ENCODE data around the gene NRBP1.
"Not testable (repeated sequence)": the region's sequence is repeated elsewhere in the genome, so short reads cannot be mapped to it uniquely, and the experiment has no call there.

The NRBP1 gene

GRCh38 chr2:27422958-27423357 is 5.5 kb upstream of the NRBP1 start:
- no peak for DNase-seq

GRCh38 chr2:27425039-27425438 is 3.4 kb upstream of the NRBP1 start:
- DNase-seq: not testable (repeated sequence)

GRCh38 chr2:27427863-27428212 is 593 bp upstream of the NRBP1 start:
- DNase-seq: no peak

- DNase-seq: peak in 3 of 4 experiments; percentile 46 to 60 (median 48)
These were observed 629 bp downstream of the NRBP1 start for GRCh38 chr2:27428978-27429541.

- no peak for DNase-seq
These were observed 3.0 kb downstream of the NRBP1 start for GRCh38 chr2:27431395-27431794.

DNA sequence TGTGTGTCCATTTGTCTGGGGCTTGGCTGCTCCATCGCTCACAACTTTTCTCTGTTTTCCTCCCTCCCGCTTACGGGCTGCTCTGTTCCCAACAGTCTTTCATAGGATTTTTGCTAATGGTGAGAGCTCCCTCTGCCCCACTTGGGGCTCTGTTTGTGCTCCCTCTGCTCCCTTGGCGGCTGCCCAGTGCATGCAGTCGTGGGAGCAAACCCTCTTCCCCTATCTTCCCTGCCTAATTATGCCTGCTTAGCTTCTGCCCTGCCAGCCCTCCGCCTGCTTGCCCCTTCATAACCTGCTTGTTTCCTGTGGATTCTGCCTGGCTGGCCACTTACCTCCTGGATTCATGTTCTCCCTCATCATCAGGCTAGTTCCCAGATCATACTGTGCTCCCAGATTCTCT is 7.2 kb downstream of the NRBP1 start:
- DNase-seq: no peak

DNA sequence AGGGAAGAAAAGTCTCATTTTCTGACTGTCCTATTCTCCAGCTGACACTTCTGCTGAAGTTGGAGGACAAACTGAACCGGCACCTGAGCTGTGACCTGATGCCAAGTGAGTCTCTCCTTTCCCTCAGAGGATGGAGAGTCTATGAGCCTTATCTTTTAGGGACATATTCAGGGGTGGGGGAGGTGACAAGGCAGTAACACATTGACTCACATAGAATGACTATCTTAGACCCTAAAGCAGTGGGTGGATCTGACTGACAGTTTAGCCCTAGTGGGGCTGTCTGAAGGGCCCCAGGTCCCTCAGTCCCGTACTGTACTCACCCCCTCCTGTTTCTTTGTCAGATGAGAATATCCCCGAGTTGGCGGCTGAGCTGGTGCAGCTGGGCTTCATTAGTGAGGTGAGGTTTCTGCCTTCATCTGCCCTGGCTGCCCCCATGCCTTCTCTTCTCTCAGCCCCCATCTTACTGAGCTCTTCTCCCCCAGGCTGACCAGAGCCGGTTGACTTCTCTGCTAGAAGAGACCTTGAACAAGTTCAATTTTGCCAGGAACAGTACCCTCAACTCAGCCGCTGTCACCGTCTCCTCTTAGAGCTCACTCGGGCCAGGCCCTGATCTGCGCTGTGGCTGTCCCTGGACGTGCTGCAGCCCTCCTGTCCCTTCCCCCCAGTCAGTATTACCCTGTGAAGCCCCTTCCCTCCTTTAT is 12.9 kb downstream of the NRBP1 start:
- no peak for DNase-seq

- DNase-seq: peak in 3 of 4 experiments; percentile 8 to 61 (median 39)
These were observed 13.8 kb downstream of the NRBP1 start, which contains the start of gene KRTCAP3 for GRCh38 chr2:27441958-27442919. TSS of gene KRTCAP3 (plus strand) at chr2:27442381. CDS start at chr2:27442413, 32 bp downstream.

- DNase-seq: no peak
These were observed 14.5 kb downstream of the NRBP1 start for GRCh38 chr2:27442920-27443282.

DNA sequence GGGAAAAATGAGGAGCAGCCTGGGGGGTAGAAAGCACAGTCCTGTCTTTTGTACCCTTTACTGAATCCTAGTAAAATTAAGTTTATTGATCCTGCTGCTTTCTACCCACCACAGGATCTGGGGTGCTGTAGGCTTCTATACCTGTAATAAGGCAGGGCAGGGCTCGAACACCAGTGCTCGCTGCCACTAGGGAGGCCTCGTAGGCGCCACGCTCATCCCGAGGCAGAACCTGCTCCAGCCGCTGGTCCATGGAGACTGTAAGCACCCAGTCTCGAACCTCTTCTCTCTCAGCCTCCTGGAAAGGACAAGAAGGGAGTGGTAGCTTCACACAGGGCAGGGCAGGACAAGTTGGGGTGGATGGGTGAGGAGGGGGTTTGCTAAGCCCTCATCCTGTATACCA is 16.7 kb downstream of the NRBP1 start:
- no peak for DNase-seq

DNA sequence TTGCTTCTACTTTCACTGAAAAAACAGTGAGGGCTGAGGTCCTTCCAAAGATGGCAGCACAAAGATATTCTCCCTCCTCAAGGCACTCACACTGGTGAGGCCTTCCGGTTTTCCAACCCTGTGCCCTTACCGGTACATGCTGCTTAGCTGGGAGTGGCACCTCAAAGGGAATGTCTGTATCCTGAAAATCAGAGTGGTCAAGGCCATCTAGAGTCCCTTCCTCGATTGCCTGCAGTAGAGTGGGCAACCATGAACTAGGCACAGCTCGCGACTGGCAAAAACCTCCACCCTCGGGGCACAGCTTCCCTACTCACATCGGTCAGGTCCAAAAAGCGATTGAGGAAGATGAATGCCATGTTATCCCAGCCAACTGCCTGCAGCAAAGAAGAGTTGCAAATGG is 17.2 kb downstream of the NRBP1 start:
- no peak for DNase-seq

DNA sequence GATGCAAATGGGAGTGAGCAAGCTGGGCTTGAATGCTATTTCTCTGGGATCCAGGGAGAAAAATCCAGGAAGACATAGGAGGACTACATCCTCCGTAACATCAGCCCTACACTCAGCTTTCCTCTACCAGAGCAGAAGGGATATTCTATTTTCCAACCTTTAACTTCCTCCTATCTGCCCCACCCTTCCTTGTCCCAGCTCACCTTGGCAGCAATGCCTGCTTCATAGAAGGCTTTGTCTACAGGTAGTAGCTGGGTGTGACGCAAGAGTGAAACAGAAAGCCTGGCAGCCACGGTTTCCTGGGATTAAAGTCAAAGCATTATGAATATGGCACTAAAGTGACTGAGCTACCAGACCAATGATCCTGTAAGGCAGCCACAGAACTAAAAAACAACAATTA is 17.6 kb downstream of the NRBP1 start:
- DNase-seq: no peak

- no peak for DNase-seq
These were observed 19.9 kb downstream of the NRBP1 start for GRCh38 chr2:27448381-27448780.

DNA sequence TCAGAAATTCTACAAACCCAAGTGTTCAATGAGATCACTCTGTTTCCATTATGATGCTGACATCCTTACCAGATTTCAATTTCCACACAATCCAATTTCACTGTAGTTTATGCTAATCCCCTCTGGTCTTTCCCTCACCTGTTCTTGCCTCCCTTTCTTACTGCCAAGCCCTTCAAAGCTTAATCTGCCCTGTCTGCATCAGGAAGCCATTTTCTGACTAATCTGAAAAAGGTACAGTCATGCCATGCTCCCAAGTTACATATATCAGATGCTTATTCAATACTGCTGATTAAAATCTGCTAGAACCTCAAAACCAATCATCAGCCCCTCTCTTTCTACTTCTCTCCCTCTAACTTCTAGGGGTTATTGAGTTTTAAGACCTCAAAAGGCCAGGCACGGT is 22.7 kb downstream of the NRBP1 start:
- no peak for DNase-seq

DNA sequence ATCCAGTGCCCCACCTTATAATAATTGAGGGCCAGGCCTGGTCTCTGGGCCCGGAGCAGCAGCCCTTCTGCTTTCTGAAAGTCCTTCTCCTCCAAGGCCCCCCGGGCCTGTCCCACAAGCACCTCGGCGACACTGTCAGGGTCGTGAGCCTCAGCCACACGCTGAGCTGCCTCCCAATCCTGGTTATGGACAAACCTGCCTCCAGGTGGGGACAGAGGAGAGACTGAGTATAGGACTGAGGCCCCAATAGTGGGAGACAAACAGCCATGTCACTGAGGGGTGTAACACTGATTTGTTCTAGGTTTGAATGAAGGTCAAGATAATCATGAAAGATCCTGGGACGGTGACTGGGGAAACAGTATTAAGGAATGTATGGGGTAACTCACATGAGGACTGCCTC is 25.5 kb downstream of the NRBP1 start:
- no peak for DNase-seq

DNA sequence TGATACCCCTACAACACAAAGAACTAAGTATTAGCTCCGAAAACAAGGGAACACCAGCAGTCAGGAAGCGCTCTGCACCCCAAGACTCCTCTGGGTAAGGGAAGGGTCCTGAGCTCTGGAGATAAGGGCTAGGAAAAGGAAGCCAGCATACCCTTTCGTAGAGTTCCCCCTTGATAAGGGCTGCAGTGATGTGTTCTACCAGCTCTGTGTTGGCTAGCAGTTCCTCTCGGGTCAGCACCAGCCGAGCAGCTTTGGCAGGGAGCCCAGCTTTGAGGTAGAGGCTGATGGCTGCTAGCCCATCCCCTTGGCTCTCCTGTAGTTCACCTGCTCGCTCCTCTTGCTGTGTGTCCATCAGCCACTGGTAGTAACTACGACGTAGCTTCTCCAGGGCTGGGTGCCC is 32.7 kb downstream of the NRBP1 start:
- no peak for DNase-seq

DNA sequence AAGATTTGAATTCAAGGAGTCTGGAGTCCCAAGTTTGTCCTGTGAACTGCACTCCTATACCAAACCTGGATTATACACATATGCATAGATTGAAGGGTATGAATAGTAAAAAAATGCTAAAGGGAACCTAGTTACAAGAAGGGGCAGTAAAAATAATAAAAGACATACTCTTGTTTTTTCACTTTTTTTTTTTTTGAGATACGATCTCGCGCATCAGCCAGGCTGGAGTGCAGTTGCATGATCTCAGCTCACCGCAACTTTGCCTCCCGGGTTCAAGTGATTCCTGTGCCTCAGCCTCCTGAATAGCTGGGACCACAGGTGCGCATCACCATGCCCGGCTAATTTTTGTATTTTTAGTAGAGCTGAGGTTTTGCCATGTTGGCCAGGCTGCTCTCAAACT is 36.0 kb downstream of the NRBP1 start:
- no peak for DNase-seq

- no peak for DNase-seq
These were observed 43.5 kb downstream of the NRBP1 start for GRCh38 chr2:27471961-27472360.

- DNase-seq: no peak
These were observed 57.1 kb downstream of the NRBP1 start for GRCh38 chr2:27485496-27485895.

GRCh38 chr2:27489118-27489497 is 60.7 kb downstream of the NRBP1 start:
- no peak for DNase-seq

- DNase-seq: peak; percentile 89 to 98 (median 95)
These were observed 61.3 kb downstream of the NRBP1 start, which contains the start of gene IFT172 for GRCh38 chr2:27489498-27490397. TSS of gene IFT172 (minus strand) at chr2:27489743. CDS start at chr2:27489653, 90 bp downstream.

Measured in activated naive CD4-positive, alpha-beta T cell (primary cell).